HG03097 (cell line): ENCODE results near the gene SLC29A2.

Source experiments
- ATAC-seq: cut with Tn5 transposase; IDR thresholded peaks from one replicate; pipeline ENCODE4 v1.9.1; 2021; ENCODE audit not compliant: unreplicated experiment, low FRiP score

SLC29A2 gene

DNA sequence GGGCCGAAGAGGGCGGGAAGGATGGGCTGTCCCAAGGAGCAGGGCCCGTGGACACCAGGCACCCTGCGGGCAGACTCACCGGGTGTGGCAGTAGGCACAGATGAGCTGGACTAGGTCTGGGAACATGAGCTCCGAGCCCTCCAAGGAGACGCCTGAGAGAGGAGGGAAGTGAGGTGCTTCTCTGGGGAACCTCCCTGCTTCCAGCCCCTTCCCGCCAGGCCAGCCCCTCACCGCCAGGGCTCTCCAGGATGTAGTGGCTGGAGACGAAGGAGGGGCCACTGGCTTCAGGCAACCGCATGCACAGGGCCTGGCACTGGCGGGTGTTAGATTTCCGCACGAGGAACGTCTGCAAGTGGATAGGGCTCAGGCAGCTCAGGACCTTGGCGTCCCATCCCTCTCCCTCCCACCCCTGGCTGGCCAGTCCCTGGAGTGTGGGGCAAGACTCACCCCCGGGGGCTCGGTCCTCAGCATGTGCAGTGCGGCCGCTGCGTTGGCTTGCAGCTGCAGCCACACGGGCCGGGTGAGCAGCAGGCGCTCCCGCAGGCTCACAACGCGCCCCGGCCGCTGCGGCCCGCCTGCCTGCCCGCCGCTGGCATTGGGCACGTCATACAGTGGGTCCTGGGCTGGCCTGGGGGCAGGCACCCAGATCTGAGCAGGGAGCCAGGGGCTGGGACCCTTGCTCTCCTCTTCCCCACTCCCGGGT, 35.9 kb downstream of the SLC29A2 start:
- no peak for ATAC-seq

DNA sequence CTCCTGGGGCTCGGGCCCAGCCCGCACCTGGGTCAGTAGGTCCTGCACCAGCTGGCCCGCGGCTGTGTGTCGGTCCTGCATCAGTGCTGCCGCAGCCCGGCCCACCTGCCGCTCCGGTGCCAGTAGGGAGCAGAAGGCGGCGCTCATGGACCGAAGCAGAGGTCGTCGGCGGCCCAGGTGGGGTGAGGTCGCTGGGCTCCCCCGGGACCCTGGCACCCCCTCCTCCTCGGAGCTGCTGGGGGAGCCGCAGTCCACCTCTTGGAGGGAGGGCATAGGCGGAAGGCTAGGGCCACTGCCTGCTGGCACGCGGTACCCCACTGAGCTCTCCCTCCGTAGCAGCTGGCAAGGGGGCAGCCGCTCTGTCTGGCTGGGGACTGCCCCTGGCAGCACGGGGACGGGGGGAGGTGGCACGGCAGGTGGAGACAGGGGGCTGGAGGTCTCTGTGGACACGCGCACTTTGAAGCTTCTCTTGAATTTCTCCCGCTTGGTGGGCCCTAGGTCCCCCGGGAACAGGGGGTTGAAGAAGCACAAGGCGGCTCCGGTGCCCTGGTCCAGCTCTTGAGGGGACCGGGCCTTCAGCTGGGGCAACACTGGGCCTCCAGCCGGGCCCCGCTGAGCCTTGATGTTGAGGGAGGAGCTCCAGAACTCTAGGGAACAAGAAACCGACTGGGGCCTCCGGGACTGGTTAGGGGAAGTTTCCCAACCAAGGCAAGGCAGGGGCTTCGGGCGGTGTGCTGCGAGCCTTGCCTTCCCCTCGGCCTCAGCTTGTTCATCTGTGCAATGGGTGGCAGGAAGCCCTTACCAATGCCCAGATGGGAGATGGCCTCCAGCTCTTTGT, 36.7 kb downstream of the SLC29A2 start:
- ATAC-seq: no peak

DNA sequence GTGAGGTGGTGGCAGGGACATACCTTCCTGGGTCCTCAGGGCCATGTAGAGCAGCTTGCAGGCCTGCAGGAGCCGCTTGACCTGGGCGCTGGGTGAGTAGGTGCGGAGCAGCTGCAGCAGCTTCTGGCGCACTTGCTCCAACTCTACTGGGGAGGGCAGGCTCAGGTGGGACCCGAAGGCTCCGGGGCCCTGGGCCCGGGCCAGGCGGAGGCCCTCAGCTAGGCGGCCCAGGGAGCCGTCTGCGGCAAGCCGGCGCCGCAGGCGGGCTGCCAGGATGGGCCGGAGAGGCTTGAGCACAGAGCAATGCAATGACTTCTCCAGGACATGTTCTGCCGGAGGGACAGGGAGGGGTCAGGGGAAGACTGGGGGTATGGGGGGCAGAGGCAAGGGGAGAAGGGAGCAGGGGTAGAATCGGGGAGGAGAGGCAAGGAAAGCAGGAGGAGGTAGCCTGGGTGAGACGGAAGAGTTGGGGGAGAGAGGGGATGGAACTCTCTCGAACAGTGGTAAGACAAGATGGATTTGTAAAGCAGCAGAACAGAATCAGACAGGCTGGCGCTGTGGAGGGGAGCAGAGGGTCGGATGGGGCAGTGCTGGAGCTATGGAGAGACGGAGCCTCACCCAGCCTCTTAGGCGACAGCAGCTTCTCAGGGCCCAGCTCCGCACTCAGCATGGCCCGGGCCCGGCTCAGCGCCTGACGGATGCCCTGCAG, 37.5 kb downstream of the SLC29A2 start:
- no peak for ATAC-seq

GRCh38 chr11:66333220-66333877, 38.2 kb downstream of the SLC29A2 start:
- ATAC-seq: no peak

GRCh38 chr11:66332371-66333219, 39.0 kb downstream of the SLC29A2 start:
- ATAC-seq: no peak

GRCh38 chr11:66331542-66332370, 39.8 kb downstream of the SLC29A2 start:
- ATAC-seq: no peak

DNA sequence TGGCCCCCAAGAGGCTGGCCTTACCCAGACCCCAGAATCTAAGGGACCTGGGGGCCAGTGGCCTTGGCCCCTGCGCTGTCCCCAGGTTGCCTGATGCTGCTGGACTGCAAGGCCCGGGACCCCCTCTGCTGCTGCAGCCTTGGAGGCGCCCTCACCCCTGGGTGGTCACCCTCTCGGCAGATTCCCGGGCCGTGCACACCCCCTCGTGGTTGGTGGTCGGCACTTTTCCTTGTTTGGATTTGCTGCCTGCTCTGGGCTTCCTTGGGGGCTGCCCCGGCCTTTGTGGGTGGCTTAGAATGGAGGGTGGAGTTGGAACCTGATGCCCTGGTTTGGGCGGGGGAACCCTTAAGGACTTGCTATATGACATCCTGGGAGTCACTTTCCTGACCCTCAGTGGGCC, 40.6 kb downstream of the SLC29A2 start:
- no peak for ATAC-seq

- ATAC-seq: no peak
Measured at GRCh38 chr11:66329165-66329673, 42.3 kb downstream of the SLC29A2 start.

DNA sequence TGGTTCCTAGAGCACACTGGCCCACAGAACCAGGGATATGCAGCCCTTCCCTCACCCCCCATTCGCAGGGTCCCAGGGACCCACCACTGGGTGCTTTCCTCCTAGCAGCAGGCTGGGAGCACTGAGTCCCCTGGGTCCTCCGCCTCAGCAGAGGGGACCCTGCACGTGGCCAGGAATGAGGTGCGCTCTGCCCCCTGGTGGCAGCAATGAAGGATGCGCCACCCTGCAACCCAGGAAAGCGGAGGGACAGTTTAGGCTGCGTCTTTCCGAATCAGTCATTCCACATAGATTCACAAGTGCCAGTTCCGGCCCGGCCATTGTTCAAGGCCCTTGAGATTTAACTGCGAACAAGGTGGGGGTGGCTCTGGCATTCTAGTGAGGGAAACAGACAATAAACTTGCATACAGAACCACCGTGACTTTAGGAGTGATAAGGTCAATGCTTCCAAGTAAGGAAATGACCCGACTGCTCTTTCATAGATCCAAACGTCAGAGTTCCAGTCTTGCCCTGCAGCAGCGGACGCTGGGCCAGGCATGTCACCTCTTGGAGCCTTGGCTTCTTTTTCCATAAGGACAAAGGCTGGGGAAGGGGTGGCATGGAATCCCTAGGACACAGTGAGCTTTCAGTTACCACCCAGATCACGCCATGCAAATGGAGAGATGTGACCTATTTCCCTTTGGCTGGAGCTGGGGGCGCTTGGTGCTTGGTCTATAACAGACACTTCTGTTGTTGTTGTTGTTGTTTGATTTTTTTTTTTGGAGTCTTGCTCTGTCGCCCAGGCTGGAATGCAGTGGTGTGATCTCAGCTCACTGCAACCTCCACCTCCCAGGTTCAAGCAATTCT, 43.0 kb downstream of the SLC29A2 start:
- no peak for ATAC-seq

- no peak for ATAC-seq
Measured at GRCh38 chr11:66328031-66328301, 43.6 kb downstream of the SLC29A2 start.

DNA sequence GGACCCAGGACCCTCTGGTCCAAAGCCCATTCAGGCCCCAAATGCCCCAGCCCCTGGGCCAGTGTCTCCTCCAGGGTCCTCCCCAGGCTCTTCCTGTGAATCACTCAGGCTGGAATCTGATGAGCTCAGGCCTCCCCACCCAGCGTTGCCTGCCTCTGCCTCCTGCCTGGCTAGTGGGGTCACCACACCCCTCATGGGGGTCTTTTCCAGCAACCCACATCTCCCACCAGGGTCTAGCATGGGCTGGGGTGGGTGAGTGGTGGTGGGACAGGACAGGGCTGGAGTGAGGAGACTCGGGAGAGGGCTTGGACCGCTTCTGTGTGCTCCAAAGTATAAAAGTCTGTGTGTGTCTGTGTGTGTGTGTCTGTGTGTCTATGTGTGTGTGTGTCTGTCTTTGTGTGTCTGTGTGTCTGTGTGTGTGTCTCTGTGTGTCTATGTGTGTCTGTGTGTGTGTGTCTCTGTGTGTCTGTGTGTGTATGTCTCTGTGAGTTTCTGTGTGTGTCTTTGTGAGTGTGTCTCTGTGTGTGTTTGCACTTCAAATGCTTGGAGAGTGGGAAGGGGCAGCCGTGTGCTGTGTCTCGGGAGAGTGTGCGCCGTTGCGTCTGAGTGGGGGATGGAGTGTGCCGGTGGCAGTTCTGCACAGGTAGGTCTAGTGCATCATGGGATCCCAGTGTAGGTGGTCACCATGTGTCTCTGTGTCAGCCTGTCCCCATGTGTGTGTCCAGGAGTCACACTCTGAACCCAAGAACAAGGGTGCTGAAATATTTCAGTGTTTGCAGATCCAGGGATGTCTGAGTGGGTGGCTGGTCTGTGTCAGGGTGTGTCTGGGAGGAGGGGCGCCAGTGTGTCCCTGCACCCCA, 44.2 kb downstream of the SLC29A2 start:
- no peak for ATAC-seq

- no peak for ATAC-seq
Measured at GRCh38 chr11:66326261-66327111, 45.1 kb downstream of the SLC29A2 start.

GRCh38 chr11:66325263-66325671, 46.3 kb downstream of the SLC29A2 start:
- no peak for ATAC-seq

GRCh38 chr11:66324664-66325063, 46.9 kb downstream of the SLC29A2 start:
- ATAC-seq: no peak

- ATAC-seq: no peak
Measured at GRCh38 chr11:66323684-66324083, 47.9 kb downstream of the SLC29A2 start.

DNA sequence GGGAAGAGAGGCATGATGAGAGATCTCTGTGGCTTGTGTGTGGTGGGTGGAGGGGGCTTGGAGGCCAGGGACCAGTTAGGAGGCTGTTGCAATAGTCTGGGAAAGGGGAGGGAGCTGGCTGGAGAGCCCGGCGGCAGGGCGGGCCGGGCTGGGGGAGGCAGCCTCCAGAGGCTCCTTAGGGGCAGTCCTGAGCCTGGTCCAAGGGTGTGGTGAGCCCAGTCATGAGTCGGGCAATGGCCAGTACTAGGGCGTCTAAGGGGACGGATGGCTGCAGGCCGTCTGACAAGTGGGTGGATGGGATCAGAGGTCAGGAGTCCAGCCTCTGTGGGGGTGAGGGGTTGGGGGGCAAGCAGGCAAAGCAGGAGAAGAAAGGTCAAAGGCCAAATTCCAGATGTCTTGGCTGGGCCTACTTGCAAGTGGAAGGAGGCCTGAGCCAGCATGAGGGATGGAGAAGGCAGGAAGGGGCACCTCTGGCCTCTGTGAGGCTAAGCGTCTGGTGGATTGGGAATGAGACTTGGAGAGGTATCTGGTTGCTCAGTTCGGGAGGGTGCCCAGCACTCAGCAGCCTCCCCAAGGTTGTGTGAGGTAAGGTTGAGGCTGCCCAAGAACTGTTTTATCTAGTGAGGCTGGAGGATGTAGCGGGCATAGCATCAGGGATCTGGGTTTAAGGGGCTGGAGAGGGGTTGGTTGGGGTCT, 48.7 kb downstream of the SLC29A2 start:
- no peak for ATAC-seq
